Neuronal stem cell (in vitro differentiated cells): ENCODE measurements around the gene PIR.

ENCODE experiments used
- DNase-seq: peaks from one replicate; pipeline ENCODE4 v3.0.0-alpha.2; 2013; ENCODE audit warnings: low spot score
- H2AFZ ChIP-seq: one replicate; pipeline ENCODE4 v1.6.1; 2013; ENCODE audit warnings: mild to moderate bottlenecking, low read length, inconsistent platforms
- H2AK5ac ChIP-seq: 2 replicates; pipeline ENCODE4 v1.6.1; 2013; ENCODE audit warnings: low read depth, mild to moderate bottlenecking, inconsistent platforms, low read length, moderate library complexity, mixed read lengths
- H2BK120ac ChIP-seq: 2 replicates; pipeline ENCODE4 v1.6.1; 2013; ENCODE audit warnings: low read depth, mild to moderate bottlenecking, inconsistent platforms, low read length, moderate library complexity, mixed read lengths
- H2BK12ac ChIP-seq: one replicate; pipeline ENCODE4 v1.6.1; 2013; ENCODE audit warnings: low read length, inconsistent platforms
- H2BK15ac ChIP-seq: 2 replicates; pipeline ENCODE4 v1.6.1; 2013; ENCODE audit warnings: mild to moderate bottlenecking, low read length, inconsistent platforms, mixed read lengths
- H2BK5ac ChIP-seq: one replicate; pipeline ENCODE4 v1.6.1; 2013; ENCODE audit warnings: inconsistent platforms, mild to moderate bottlenecking, low read length, moderate library complexity
- H3K14ac ChIP-seq: one replicate; pipeline ENCODE4 v1.6.1; 2013; ENCODE audit warnings: low read length, inconsistent platforms
- H3K18ac ChIP-seq: 2 replicates; pipeline ENCODE4 v1.6.1; 2013; ENCODE audit warnings: low read length, inconsistent platforms
- H3K23ac ChIP-seq: 2 replicates; pipeline ENCODE4 v1.6.1; 2013; ENCODE audit warnings: low read depth, mild to moderate bottlenecking, mixed read lengths, low read length, inconsistent platforms; ENCODE audit not compliant: poor library complexity
- H3K27ac ChIP-seq: replicated peaks from 3 replicates; pipeline ENCODE4 v1.5.1; 2013; ENCODE audit warnings: low read length, inconsistent platforms
- H3K27me3 ChIP-seq, 3 experiments: 2 replicates each; pipeline ENCODE4 v1.6.1; 2013; ENCODE audit warnings: low read length in 3 of 3, mild to moderate bottlenecking in 2 of 3, inconsistent platforms in 1 of 3, low read depth in 1 of 3, mixed read lengths in 1 of 3, moderate library complexity in 1 of 3; ENCODE audit not compliant: control insufficient read depth in 3 of 3, insufficient read depth in 3 of 3
- H3K36me3 ChIP-seq, 2 donors: replicated peaks in 1 of 2; 2 replicates each; pipeline ENCODE4 v1.6.1; 2013; ENCODE audit warnings: low read length in 2 of 2; ENCODE audit not compliant: control insufficient read depth in 2 of 2, insufficient read depth in 2 of 2
- H3K4ac ChIP-seq: 2 replicates; pipeline ENCODE4 v1.6.1; 2013; ENCODE audit warnings: inconsistent platforms, mild to moderate bottlenecking, low read length, moderate library complexity
- H3K4me1 ChIP-seq, 2 donors: 1 replicate in 1 of 2; 2 replicates in 1 of 2; pipeline ENCODE4 v1.6.1; 2013; ENCODE audit warnings: low read length in 2 of 2, low read depth in 1 of 2; ENCODE audit not compliant: control insufficient read depth in 2 of 2, insufficient read depth in 1 of 2
- H3K4me2 ChIP-seq: one replicate; pipeline ENCODE4 v1.6.1; 2013; ENCODE audit warnings: mild to moderate bottlenecking, low read length, inconsistent platforms; ENCODE audit not compliant: insufficient read depth, poor library complexity, severe bottlenecking
- H3K4me3 ChIP-seq, 2 donors: 2 replicates each; pipeline ENCODE4 v1.5.1; 2013; ENCODE audit warnings: low read length in 2 of 2, mild to moderate bottlenecking in 2 of 2, inconsistent platforms in 1 of 2, moderate library complexity in 1 of 2
- H3K79me1 ChIP-seq: one replicate; pipeline ENCODE4 v1.6.1; 2013; ENCODE audit warnings: low read depth, mild to moderate bottlenecking, inconsistent platforms, low read length, moderate library complexity
- H3K9ac ChIP-seq: one replicate; pipeline ENCODE4 v1.6.1; 2013; ENCODE audit warnings: mild to moderate bottlenecking, low read depth, low read length, inconsistent platforms; ENCODE audit not compliant: poor library complexity
- H3K9me3 ChIP-seq, 2 donors: replicated peaks in 1 of 2; 2 replicates each; pipeline versions ENCODE3 to v1.6.1; 2013; ENCODE audit warnings: low read length in 2 of 2, mild to moderate bottlenecking in 2 of 2, inconsistent platforms in 1 of 2, low read depth in 1 of 2, mixed read lengths in 1 of 2, moderate library complexity in 1 of 2; ENCODE audit not compliant: control insufficient read depth in 2 of 2, insufficient read depth in 1 of 2
- H4K8ac ChIP-seq: one replicate; pipeline ENCODE4 v1.6.1; 2013; ENCODE audit warnings: low read depth, mild to moderate bottlenecking, inconsistent platforms, low read length, moderate library complexity
- H4K91ac ChIP-seq: one replicate; pipeline ENCODE4 v1.6.1; 2013; ENCODE audit warnings: low read length, low read depth, mild to moderate bottlenecking, inconsistent platforms; ENCODE audit not compliant: poor library complexity
- WGBS, 2 donors: extraction: QIAGEN DNeasy Blood & Tissue Kit; methylation state at CpG; one replicate each; pipeline ENCODE4 v1.1.7; 2013; ENCODE audit warnings: missing lambda C conversion rate in 2 of 2, mixed read lengths in 1 of 2; ENCODE audit not compliant: insufficient read length in 2 of 2, insufficient replicate concordance in 1 of 2; ENCODE audit errors: extremely low coverage in 2 of 2; 5-methylcytosine and 5-hydroxymethylcytosine counted together

The PIR gene

DNA sequence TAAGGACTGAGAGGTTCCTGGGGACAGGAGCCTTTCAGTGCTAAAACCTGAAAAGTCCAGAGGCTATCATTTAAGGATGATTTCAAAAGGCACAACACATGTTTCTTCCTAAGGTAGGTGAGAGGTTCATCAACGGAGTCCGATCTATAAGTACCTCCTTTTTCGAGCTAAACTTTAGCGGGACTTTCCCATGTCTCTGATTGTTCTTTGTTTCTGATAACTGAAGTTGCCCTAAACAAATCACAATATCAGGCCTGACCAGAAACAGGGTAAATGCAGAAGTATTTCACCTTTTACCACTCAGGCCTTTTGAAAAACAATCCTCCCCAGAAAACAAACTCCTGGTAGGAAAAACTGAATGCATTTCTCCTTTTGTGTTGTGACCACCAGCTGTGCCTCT lies 17.6 kb downstream of the PIR start:
- Histone ChIP-seq H2BK15ac (no peak overlapping the region), H2AFZ (peak overlapping the region; percentile 38), H2BK5ac (no peak overlapping the region), H3K27me3 (no peaks in the 10 kb centered on the region), H3K4me3 (no peak overlapping the region), H3K79me1 (no peaks in the 10 kb centered on the region), H2AK5ac (no peak overlapping the region), H3K36me3 (peaks cover 0 to 14% of the 10 kb centered on the region in 2 donors), H3K4ac (no peak overlapping the region), H3K9me3 (no peaks in the 10 kb centered on the region), H3K27ac (no peak overlapping the region), H3K4me1 (peaks cover 0 to 3% of the 10 kb centered on the region in 2 donors), H4K8ac (no peak overlapping the region), H3K23ac (no peak overlapping the region), H3K9ac (no peak overlapping the region), H3K4me2 (no peak overlapping the region), H2BK12ac (no peak overlapping the region), H2BK120ac (no peak overlapping the region), H3K14ac (no peak overlapping the region), H4K91ac (no peak overlapping the region), H3K18ac (no peak overlapping the region)
- no CpG with 5 or more reads among the region's 4 CpGs for WGBS, 2 donors
- DNase-seq, result no peak

DNA sequence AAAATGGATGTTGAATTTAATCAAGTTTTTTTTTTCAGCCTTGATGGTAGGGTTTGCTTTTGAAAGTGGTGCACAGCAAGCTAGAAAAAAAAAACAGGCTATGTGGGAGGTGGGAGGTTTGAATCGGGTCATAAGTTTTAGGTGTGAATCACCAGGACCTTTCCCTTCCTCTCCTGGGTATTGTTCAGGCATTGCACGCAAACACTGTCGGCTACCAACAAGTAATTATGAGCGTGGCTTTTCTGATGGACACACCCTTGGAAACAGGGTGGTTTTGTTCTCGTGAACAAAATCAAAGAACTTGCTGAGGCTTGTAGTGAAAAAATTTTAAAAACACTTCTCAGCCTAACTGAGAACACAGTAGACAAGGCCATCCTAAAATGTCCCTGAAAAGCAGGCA lies 18.1 kb downstream of the PIR start:
- no peak overlapping the region for H2BK15ac ChIP-seq
- H3K36me3 ChIP-seq, result peaks cover 0 to 14% of the 10 kb centered on the region in 2 donors
- no peak overlapping the region for H3K14ac ChIP-seq
- no peak overlapping the region for H3K18ac ChIP-seq
- H2AFZ ChIP-seq, result peak overlapping the region; percentile 38
- no peak overlapping the region for H2BK12ac ChIP-seq
- no peaks in the 10 kb centered on the region for H3K27me3 ChIP-seq
- peaks cover 0 to 3% of the 10 kb centered on the region in 2 donors for H3K4me1 ChIP-seq
- DNase-seq, result no peak
- no peaks in the 10 kb centered on the region for H3K79me1 ChIP-seq
- H3K9ac ChIP-seq, result no peak overlapping the region
- H3K27ac ChIP-seq, result no peak overlapping the region
- no peak overlapping the region for H2BK5ac ChIP-seq
- no peak overlapping the region for H3K4me3 ChIP-seq
- no peak overlapping the region for H2BK120ac ChIP-seq
- H2AK5ac ChIP-seq, result no peak overlapping the region
- no peaks in the 10 kb centered on the region for H3K9me3 ChIP-seq
- H4K91ac ChIP-seq, result no peak overlapping the region
- WGBS, 2 donors, result no CpG with 5 or more reads among the region's 5 CpGs
- H3K4ac ChIP-seq, result no peak overlapping the region
- H3K4me2 ChIP-seq, result no peak overlapping the region
- no peak overlapping the region for H4K8ac ChIP-seq
- H3K23ac ChIP-seq, result no peak overlapping the region

DNA sequence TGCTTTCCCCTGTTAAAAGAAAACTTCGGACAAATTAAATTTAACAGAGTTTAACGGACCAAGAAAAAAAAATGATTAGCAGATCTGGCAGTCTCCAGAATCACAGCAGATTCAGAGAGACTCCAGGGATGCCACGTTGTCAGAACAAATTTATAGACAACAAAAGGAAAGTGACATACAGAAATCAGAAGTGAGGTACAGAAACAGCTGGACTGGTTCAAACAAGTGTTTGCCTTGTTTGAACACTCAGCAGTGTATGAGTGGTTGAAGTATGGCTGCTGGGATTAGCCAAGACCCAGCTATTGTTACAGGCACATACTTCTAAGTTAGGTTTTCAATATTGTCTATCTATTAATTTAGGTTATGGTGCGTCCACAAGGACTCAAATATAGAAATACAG lies 19.1 kb downstream of the PIR start:
- Histone ChIP-seq H3K4me2 (no peak overlapping the region), H3K9ac (no peak overlapping the region), H2BK120ac (no peak overlapping the region), H3K27me3 (no peaks in the 10 kb centered on the region), H3K23ac (no peak overlapping the region), H3K4me3 (no peak overlapping the region), H3K79me1 (no peaks in the 10 kb centered on the region), H2BK15ac (no peak overlapping the region), H2BK12ac (no peak overlapping the region), H3K27ac (no peak overlapping the region), H3K36me3 (peaks cover 0 to 14% of the 10 kb centered on the region in 2 donors), H4K8ac (no peak overlapping the region), H2BK5ac (no peak overlapping the region), H3K4ac (no peak overlapping the region), H3K18ac (no peak overlapping the region), H3K9me3 (no peaks in the 10 kb centered on the region), H3K4me1 (peaks cover 0 to 3% of the 10 kb centered on the region in 2 donors), H2AK5ac (no peak overlapping the region), H3K14ac (no peak overlapping the region), H4K91ac (no peak overlapping the region), H2AFZ (no peak overlapping the region)
- WGBS, 2 donors, result no CpG with 5 or more reads among the region's 4 CpGs
- no peak for DNase-seq

DNA sequence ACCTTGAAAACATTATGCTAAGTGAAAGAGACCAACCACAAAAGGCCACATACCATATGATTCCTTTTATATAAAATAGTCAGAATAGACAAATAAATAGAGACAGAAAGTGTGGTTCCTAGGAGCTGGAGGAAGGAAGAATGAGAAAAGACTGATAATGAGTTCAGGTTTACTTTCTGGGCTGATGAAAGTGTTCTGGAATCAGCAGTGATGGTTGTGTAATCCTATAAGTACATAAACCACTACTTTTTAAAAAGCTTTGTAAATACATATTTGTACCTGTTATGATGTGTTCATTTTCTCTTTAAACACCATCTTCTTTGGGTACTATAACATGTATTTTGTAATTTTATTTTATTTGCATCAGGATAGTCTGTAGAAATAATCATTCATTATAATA lies 20.6 kb downstream of the PIR start:
- Histone ChIP-seq H2AFZ (no peak overlapping the region), H2BK5ac (no peak overlapping the region), H4K91ac (no peak overlapping the region), H3K4ac (no peak overlapping the region), H3K79me1 (no peaks in the 10 kb centered on the region), H2AK5ac (no peak overlapping the region), H3K4me1 (peaks cover 0 to 3% of the 10 kb centered on the region in 2 donors), H3K36me3 (peaks cover 0 to 2% of the 10 kb centered on the region in 2 donors), H3K4me2 (no peak overlapping the region), H3K27me3 (no peaks in the 10 kb centered on the region), H2BK15ac (no peak overlapping the region), H3K14ac (no peak overlapping the region), H3K27ac (no peak overlapping the region), H2BK120ac (no peak overlapping the region), H3K9me3 (no peaks in the 10 kb centered on the region), H3K4me3 (no peak overlapping the region), H2BK12ac (no peak overlapping the region), H3K9ac (no peak overlapping the region), H3K23ac (no peak overlapping the region), H3K18ac (no peak overlapping the region), H4K8ac (no peak overlapping the region)
- DNase-seq, result no peak
